Activated naive CD8-positive, alpha-beta T cell (primary cell): ENCODE results near the gene PCGF6.

Source experiments
- H3K27ac Mint-ChIP-seq: one replicate; pipeline ENCODE4 v1.8.0; 2021; ENCODE audit warnings: mixed read lengths
- H3K27me3 Mint-ChIP-seq: one replicate; pipeline ENCODE4 v1.8.0; 2021; ENCODE audit warnings: mixed read lengths
- H3K36me3 Mint-ChIP-seq: one replicate; pipeline ENCODE4 v1.8.0; 2021; ENCODE audit warnings: mixed read lengths
- H3K4me1 Mint-ChIP-seq: one replicate; pipeline ENCODE4 v1.8.0; 2021; ENCODE audit warnings: low read depth, mixed read lengths
- H3K4me3 Mint-ChIP-seq: one replicate; pipeline ENCODE4 v1.8.0; 2021; ENCODE audit warnings: mild to moderate bottlenecking, mixed read lengths
- H3K9me3 Mint-ChIP-seq: one replicate; pipeline ENCODE4 v1.8.0; 2021; ENCODE audit warnings: low read depth, mixed read lengths

Gene PCGF6

DNA sequence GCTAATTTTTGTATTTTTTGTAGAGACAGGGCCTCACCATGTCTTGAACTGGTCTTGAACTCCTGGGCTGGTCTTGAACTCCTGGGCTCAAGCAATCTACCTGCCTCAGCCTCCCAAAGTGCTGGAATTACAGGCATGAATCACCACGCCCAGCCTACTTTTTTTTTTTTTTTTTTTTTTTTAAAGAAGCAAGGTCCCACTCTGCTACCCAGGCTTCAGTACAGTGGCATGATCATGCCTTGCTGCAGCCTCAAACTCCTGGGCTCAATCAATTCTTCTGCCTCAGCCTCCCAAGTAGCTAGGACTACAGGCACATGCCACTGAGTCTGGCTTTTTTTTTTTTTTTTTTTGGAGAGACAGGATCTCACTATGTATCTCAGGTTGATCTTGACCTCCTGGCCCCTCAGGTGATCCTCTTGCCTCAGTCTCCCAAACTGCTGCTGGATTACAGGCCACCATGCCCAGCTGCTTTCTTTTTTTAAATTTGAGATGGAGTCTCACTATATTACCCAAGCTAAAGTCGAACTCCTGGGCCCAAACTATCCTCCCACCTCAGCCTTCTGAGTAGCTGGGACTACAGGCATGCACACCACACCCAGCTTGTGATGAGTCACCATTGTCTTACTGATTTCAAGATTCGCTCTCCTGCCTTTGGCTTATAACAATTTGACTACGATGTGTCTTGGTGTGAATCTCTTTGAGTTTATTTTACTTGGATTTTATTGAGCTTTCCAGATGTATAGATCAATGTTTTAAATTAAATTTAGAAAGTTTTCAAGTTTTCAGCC lies 96.2 kb downstream of the PCGF6 start:
- no peak overlapping the region for H3K4me3 Mint-ChIP-seq
- H3K27ac Mint-ChIP-seq, result no peak overlapping the region
- no peaks in the 10 kb centered on the region for H3K4me1 Mint-ChIP-seq
- H3K36me3 Mint-ChIP-seq, result no peaks in the 10 kb centered on the region
- no peaks in the 10 kb centered on the region for H3K27me3 Mint-ChIP-seq
- H3K9me3 Mint-ChIP-seq, result no peaks in the 10 kb centered on the region

- no peaks in the 10 kb centered on the region for H3K36me3 Mint-ChIP-seq
- H3K4me3 Mint-ChIP-seq, result no peak overlapping the region
- no peaks in the 10 kb centered on the region for H3K4me1 Mint-ChIP-seq
- H3K9me3 Mint-ChIP-seq, result no peaks in the 10 kb centered on the region
- no peaks in the 10 kb centered on the region for H3K27me3 Mint-ChIP-seq
- no peak overlapping the region for H3K27ac Mint-ChIP-seq
These were observed 96.8 kb downstream of the PCGF6 start for GRCh38 chr10:103254113-103254512.
